ENCODE measurements around the gene SMTNL2.
"Not testable (repeated sequence)": the region's sequence is repeated elsewhere in the genome, so short reads cannot be mapped to it uniquely, and the experiment has no call there.

SMTNL2 gene

DNA sequence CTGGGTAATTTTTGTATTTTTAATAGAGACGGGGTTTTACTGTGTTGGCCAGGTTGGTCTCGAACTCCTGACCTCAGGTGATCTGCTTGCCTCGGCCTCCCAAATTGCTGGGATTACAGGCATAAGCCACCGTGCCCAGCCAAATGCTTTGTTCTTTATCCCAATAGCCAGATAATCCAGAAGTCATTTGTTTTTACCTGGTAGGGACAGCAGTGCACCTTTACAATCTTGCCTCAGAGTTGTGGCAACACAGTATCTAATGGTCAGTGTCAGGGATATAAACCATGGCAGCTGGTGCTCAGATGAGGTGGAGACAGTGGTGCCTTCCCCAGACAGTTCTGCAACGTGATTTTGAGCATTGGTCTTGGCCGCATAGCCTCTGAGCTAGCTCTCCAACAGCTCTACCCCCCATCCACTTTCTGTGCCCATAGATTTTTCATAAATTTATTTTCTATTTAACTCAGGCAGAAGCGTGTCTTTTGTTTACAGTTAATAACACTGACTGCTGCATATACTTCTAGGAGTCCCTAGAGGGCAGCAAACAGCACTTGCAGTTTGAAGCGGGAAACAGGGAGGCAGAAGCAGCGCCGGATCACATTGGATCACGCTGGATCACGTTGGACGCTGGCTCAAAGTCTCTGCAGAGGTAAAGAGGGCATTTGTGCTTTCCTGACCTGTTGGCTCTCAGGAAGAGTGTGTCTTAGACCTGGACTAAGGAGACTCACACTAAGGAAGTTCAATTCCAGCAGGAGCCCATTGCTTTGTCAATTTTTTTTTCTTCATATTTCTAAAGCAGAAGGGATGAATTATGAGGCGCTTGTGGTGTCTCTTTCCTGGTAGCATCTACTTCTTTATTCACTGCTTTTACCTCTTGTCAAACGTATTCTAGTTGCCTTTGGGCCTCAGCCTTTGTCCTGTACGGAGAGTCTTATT lies 18.9 kb upstream of the SMTNL2 start:
- no peak overlapping the region for H3K27ac Mint-ChIP-seq
- H3K4me1 Mint-ChIP-seq (ENCODE audit: low read depth) = peaks cover 31% of the 10 kb centered on the region
- H3K4me3 Mint-ChIP-seq = no peak overlapping the region
- no peaks in the 10 kb centered on the region for H3K36me3 Mint-ChIP-seq (ENCODE audit: low read depth)
- no peaks in the 10 kb centered on the region for H3K27me3 Mint-ChIP-seq
- H3K9me3 Mint-ChIP-seq = no peaks in the 10 kb centered on the region

GRCh38 chr17:4566785-4567184 lies 17.5 kb upstream of the SMTNL2 start:
- Mint-ChIP-seq H3K27me3 (peaks cover 4% of the 10 kb centered on the region), H3K4me3 (no peak overlapping the region), H3K27ac (no peak overlapping the region), H3K36me3 (ENCODE audit: low read depth) (no peaks in the 10 kb centered on the region), H3K9me3 (no peaks in the 10 kb centered on the region), H3K4me1 (ENCODE audit: low read depth) (peaks cover 29% of the 10 kb centered on the region)

DNA sequence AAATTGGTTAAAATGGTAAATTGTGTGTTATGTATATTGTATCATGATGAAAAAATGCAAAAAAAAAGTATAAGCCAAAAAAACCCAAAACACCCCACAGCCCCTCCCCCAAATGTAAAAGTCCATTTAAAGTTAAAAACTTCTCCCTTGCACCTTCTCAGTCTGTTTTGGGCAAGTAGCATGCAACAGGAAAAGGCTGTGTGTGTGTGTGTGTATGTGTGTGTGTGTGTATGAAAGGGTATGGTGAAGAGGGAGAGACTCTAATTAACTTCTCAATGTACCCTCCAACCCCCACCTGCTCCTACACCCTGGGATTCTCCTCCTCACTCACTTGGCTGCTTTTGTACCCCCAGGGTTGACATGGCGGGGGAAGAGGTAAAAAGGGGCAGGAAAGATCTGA lies 14.7 kb upstream of the SMTNL2 start:
- Mint-ChIP-seq H3K9me3 (no peaks in the 10 kb centered on the region), H3K4me3 (no peak overlapping the region), H3K4me1 (ENCODE audit: low read depth) (peaks cover 25% of the 10 kb centered on the region), H3K36me3 (ENCODE audit: low read depth) (no peaks in the 10 kb centered on the region), H3K27ac (no peak overlapping the region), H3K27me3 (peaks cover 12% of the 10 kb centered on the region)

- no peak overlapping the region for H3K4me3 Mint-ChIP-seq
- peaks cover 12% of the 10 kb centered on the region for H3K27me3 Mint-ChIP-seq
- peaks cover 18% of the 10 kb centered on the region for H3K4me1 Mint-ChIP-seq (ENCODE audit: low read depth)
- no peaks in the 10 kb centered on the region for H3K9me3 Mint-ChIP-seq
- no peak overlapping the region for H3K27ac Mint-ChIP-seq
- H3K36me3 Mint-ChIP-seq (ENCODE audit: low read depth) = no peaks in the 10 kb centered on the region
Observed at GRCh38 chr17:4572131-4572530, 12.2 kb upstream of the SMTNL2 start.

DNA sequence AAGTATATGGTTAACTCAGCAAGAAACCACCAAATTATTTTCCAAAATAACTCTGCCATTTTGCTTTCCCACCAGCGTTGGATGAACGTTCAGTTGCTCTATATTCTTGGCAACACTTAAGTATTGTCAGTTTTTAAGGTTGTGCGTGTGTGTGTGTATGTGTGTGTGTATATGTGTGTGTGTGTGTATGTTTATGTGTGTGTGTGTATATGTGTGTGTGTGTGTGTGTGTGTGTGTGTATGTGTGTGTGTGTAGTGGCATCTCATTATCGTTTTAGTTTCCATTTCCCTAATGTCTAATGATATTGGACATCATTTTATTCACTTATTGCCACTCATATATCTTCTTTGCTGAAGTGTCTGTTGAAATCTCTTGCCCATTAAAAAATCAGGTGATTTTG lies 11.2 kb upstream of the SMTNL2 start:
- H3K4me1 Mint-ChIP-seq (ENCODE audit: low read depth) = peaks cover 18% of the 10 kb centered on the region
- no peak overlapping the region for H3K4me3 Mint-ChIP-seq
- no peaks in the 10 kb centered on the region for H3K36me3 Mint-ChIP-seq (ENCODE audit: low read depth)
- no peak overlapping the region for H3K27ac Mint-ChIP-seq
- no peaks in the 10 kb centered on the region for H3K9me3 Mint-ChIP-seq
- peaks cover 12% of the 10 kb centered on the region for H3K27me3 Mint-ChIP-seq

DNA sequence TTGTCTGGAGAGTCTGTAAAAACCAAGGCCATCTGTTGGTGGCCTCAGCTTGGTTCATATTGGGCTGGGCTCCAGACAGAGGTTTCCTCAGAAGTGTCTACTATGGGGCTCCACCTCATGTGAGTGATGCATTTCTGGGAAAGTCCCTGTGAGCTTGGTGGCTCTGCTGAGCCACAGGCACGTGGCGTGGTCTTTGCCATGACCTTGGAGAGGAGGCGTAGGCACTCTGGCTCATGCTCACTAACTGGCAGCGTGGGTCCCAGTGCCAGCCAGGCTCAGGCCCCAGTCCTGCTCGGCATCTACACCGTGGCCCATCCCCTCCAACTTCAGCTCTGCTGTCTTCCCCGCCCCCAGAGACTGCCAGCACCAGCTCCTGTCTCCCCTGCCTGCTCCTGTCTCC lies 10.7 kb upstream of the SMTNL2 start:
- Mint-ChIP-seq H3K27me3 (peaks cover 12% of the 10 kb centered on the region), H3K36me3 (ENCODE audit: low read depth) (no peaks in the 10 kb centered on the region), H3K27ac (no peak overlapping the region), H3K9me3 (no peaks in the 10 kb centered on the region), H3K4me3 (no peak overlapping the region), H3K4me1 (ENCODE audit: low read depth) (peaks cover 18% of the 10 kb centered on the region)

DNA sequence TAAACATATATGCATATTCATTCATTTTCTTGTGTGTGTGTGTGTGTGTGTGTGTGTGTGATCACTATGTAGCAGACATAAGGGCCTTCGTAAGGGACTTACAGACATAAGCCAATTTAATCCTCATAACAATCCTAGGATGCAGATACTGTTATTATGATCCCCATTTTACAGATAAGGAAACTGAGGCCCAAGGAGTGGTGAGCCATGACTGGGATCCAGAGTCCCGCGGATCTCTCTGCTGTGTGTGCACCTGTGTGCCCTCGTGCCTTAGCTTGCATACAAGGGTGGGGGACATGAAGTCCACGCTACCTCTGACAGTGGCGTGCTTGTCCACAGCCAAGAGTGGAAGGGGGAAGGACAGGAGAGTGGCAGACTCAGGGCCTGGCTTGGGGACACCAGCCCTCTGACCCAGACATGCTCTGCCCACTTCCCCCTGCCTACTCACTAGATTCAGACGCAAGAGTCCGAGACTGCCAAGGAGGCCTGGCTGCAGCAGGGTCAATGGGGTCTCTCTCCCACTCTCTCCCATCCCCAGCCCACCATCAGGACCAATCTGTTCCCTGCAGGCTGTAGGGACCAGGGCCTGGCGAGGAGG lies 9.8 kb upstream of the SMTNL2 start:
- Mint-ChIP-seq H3K4me1 (ENCODE audit: low read depth) (peaks cover 18% of the 10 kb centered on the region), H3K27me3 (peaks cover 12% of the 10 kb centered on the region), H3K27ac (no peak overlapping the region), H3K9me3 (no peaks in the 10 kb centered on the region), H3K36me3 (ENCODE audit: low read depth) (no peaks in the 10 kb centered on the region), H3K4me3 (no peak overlapping the region)

GRCh38 chr17:4576161-4576558 lies 8.2 kb upstream of the SMTNL2 start:
- Mint-ChIP-seq H3K27me3 (peaks cover 15% of the 10 kb centered on the region), H3K4me1 (ENCODE audit: low read depth) (peaks cover 18% of the 10 kb centered on the region), H3K4me3 (no peak overlapping the region), H3K9me3 (no peaks in the 10 kb centered on the region), H3K27ac (no peak overlapping the region), H3K36me3 (ENCODE audit: low read depth) (no peaks in the 10 kb centered on the region)

GRCh38 chr17:4576729-4577322 lies 7.5 kb upstream of the SMTNL2 start:
- Mint-ChIP-seq H3K4me3 (no peak overlapping the region), H3K9me3 (no peaks in the 10 kb centered on the region), H3K27me3 (peaks cover 10% of the 10 kb centered on the region), H3K27ac (no peak overlapping the region), H3K36me3 (ENCODE audit: low read depth) (no peaks in the 10 kb centered on the region), H3K4me1 (ENCODE audit: low read depth) (peaks cover 18% of the 10 kb centered on the region)

GRCh38 chr17:4577386-4577993 lies 6.8 kb upstream of the SMTNL2 start:
- no peak overlapping the region for H3K27ac Mint-ChIP-seq
- H3K9me3 Mint-ChIP-seq = no peaks in the 10 kb centered on the region
- H3K36me3 Mint-ChIP-seq (ENCODE audit: low read depth) = no peaks in the 10 kb centered on the region
- H3K27me3 Mint-ChIP-seq = peaks cover 17% of the 10 kb centered on the region
- H3K4me3 Mint-ChIP-seq = no peak overlapping the region
- peaks cover 18% of the 10 kb centered on the region for H3K4me1 Mint-ChIP-seq (ENCODE audit: low read depth)

- H3K36me3 Mint-ChIP-seq (ENCODE audit: low read depth); H3K27ac Mint-ChIP-seq; H3K4me3 Mint-ChIP-seq; H3K9me3 Mint-ChIP-seq: not testable (repeated sequence)
- Mint-ChIP-seq H3K27me3 (peaks cover 19% of the 10 kb centered on the region), H3K4me1 (ENCODE audit: low read depth) (peaks cover 12% of the 10 kb centered on the region)
Observed at GRCh38 chr17:4578349-4578748, 6.0 kb upstream of the SMTNL2 start.

GRCh38 chr17:4579678-4580077 lies 4.7 kb upstream of the SMTNL2 start:
- Mint-ChIP-seq H3K9me3 (no peaks in the 10 kb centered on the region), H3K27me3 (peaks cover 26% of the 10 kb centered on the region), H3K27ac (no peak overlapping the region), H3K36me3 (ENCODE audit: low read depth) (no peaks in the 10 kb centered on the region), H3K4me1 (ENCODE audit: low read depth) (peaks cover 3% of the 10 kb centered on the region), H3K4me3 (no peak overlapping the region)

- Mint-ChIP-seq H3K27me3 (peaks cover 29% of the 10 kb centered on the region), H3K4me1 (ENCODE audit: low read depth) (peaks cover 6% of the 10 kb centered on the region), H3K36me3 (ENCODE audit: low read depth) (no peaks in the 10 kb centered on the region), H3K27ac (no peak overlapping the region), H3K4me3 (no peak overlapping the region), H3K9me3 (no peaks in the 10 kb centered on the region)
Observed at GRCh38 chr17:4580291-4580690, 4.0 kb upstream of the SMTNL2 start.

DNA sequence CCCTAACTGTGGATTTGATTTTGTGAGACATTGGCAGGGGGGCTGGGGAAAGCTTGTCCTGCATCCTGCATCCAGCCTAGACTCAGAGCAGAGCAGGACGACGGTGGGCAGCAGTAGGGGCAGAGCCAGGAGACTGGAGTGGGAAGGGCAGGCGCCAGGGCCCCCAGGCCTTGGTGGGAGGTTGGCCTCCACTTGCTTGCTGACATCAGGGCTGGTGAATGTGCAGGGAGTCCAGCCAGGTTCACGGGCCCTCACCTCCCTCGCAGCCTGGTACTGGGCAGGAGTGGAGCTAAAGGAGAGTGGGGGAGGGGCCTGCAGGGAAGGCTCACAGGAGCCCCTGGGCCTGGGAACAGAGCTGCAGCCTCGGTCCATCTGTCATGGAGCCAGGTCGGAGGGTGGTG lies 2.2 kb upstream of the SMTNL2 start:
- Mint-ChIP-seq H3K27ac (no peak overlapping the region), H3K4me3 (no peak overlapping the region), H3K27me3 (peaks cover 38% of the 10 kb centered on the region), H3K36me3 (ENCODE audit: low read depth) (no peaks in the 10 kb centered on the region), H3K9me3 (no peaks in the 10 kb centered on the region), H3K4me1 (ENCODE audit: low read depth) (peaks cover 6% of the 10 kb centered on the region)

DNA sequence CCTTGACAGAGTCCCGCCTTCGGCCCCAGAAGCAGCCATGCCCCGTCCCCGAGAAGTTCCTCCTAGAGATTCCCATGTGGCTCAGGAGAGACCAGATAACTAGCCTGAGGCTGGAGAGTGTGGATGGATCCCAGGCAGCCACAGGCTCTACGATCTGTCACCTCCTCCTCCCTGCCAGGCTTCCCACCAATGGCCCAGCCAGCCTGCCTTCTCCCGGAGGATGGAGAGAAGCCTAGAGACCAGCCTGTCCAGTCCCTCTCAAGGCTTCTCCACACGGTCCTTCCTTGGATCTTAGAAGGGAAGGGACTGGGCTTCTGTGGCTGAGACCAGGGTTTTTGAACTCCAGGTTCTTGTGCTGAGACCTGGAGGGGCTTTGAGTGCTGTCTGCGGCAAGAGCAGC lies 1.6 kb upstream of the SMTNL2 start:
- H3K9me3 Mint-ChIP-seq = no peaks in the 10 kb centered on the region
- H3K4me1 Mint-ChIP-seq (ENCODE audit: low read depth) = peaks cover 6% of the 10 kb centered on the region
- H3K4me3 Mint-ChIP-seq = no peak overlapping the region
- H3K36me3 Mint-ChIP-seq (ENCODE audit: low read depth) = no peaks in the 10 kb centered on the region
- H3K27me3 Mint-ChIP-seq = peaks cover 38% of the 10 kb centered on the region
- H3K27ac Mint-ChIP-seq = no peak overlapping the region
